Upper lobe of right lung (tissue), 1 donor: ENCODE data around the gene DPH2. TPM values are rescaled to one million over a fixed set of nuclear protein-coding genes. Genes with fewer than 3 reads are reported as not detected.

Experiments
- ATAC-seq: fragments of 200-7000 bp; cut with Tn5 transposase; one replicate; pipeline ENCODE4 v1.9.1; 2020; ENCODE audit warnings: mild to moderate bottlenecking, moderate library complexity
- DNase-seq: peaks from one replicate; pipeline ENCODE4 v3.0.0-alpha.2; 2020
- H3K27ac ChIP-seq: fragments of 200-600 bp; one replicate; pipeline ENCODE4 v1.8.0; 2022
- H3K27me3 ChIP-seq: fragments of 200-600 bp; one replicate; pipeline ENCODE4 v1.8.0; 2022; ENCODE audit warnings: mild to moderate bottlenecking
- H3K36me3 ChIP-seq: fragments of 200-600 bp; one replicate; pipeline ENCODE4 v1.8.0; 2022
- H3K4me1 ChIP-seq: fragments of 200-600 bp; one replicate; pipeline ENCODE4 v1.8.0; 2022
- H3K4me3 ChIP-seq: fragments of 200-600 bp; one replicate; pipeline ENCODE4 v1.8.0; 2022; ENCODE audit warnings: mild to moderate bottlenecking
- H3K9me3 ChIP-seq: fragments of 200-600 bp; one replicate; pipeline ENCODE4 v1.8.0; 2022
- intact Hi-C: fragments of 100-400 bp; cut with DNase I; formaldehyde crosslinking; loops from one replicate; pipeline ENCODE4 v1.11.0; 2022
- total RNA-seq: library from RNA; stranded (reverse); fragmentation: NEBNext Ultra II Directional; extraction: Animal tissue kit (Norgen Biotek cat#: 25700); gene quantifications from one replicate; pipeline ENCODE4 v1.2.1, GENCODE V29; 2021
- TF ChIP-seq, protein P1 (sequence below): fragments of 200-600 bp; IDR thresholded peaks from one replicate; pipeline ENCODE4 v1.8.0; 2022; ENCODE audit warnings: antibody characterized with exemption
- donor health status: DM: no; HTN: yes; CAD: no; lungs with severe emphysema.

DPH2 gene
- total RNA-seq, 1 donor from 2014 or later = 18.8 TPM

DNA sequence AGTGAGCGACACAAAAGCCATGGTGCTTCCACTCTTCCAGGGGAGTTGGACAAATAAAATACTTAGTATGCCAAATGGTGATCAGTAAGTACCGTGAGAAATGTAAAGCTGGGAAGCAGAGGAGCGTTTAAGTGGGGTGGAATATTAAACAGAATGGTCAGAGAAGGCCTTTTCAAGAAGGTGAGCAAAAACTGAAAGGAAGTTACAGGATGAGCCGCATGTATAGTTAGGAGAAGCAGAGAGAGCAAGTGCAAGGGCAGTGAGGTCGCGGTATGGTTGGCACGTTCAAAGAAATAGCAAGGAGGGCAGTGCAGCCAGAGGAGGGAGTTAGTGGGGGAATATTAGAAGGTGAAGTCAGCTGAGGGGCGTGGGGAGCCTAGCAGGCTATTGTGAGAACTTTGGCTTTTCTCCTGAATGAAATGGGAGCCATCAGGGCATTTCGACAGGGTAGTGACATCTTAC is 4.2 kb downstream of the DPH2 start:
- Histone ChIP-seq H3K36me3 (peaks cover 36% of the 10 kb centered on the region), H3K27ac (peak overlapping the region; percentile 95), H3K9me3 (no peaks in the 10 kb centered on the region), H3K4me1 (peaks cover 43% of the 10 kb centered on the region), H3K4me3 (peak overlapping the region; percentile 94), H3K27me3 (no peaks in the 10 kb centered on the region)
- intact Hi-C loops = no loop called here
- ATAC-seq (no peak), DNase-seq (no peak)
- TF ChIP-seq, protein P1, sequence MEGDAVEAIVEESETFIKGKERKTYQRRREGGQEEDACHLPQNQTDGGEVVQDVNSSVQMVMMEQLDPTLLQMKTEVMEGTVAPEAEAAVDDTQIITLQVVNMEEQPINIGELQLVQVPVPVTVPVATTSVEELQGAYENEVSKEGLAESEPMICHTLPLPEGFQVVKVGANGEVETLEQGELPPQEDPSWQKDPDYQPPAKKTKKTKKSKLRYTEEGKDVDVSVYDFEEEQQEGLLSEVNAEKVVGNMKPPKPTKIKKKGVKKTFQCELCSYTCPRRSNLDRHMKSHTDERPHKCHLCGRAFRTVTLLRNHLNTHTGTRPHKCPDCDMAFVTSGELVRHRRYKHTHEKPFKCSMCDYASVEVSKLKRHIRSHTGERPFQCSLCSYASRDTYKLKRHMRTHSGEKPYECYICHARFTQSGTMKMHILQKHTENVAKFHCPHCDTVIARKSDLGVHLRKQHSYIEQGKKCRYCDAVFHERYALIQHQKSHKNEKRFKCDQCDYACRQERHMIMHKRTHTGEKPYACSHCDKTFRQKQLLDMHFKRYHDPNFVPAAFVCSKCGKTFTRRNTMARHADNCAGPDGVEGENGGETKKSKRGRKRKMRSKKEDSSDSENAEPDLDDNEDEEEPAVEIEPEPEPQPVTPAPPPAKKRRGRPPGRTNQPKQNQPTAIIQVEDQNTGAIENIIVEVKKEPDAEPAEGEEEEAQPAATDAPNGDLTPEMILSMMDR = no peak

DNA sequence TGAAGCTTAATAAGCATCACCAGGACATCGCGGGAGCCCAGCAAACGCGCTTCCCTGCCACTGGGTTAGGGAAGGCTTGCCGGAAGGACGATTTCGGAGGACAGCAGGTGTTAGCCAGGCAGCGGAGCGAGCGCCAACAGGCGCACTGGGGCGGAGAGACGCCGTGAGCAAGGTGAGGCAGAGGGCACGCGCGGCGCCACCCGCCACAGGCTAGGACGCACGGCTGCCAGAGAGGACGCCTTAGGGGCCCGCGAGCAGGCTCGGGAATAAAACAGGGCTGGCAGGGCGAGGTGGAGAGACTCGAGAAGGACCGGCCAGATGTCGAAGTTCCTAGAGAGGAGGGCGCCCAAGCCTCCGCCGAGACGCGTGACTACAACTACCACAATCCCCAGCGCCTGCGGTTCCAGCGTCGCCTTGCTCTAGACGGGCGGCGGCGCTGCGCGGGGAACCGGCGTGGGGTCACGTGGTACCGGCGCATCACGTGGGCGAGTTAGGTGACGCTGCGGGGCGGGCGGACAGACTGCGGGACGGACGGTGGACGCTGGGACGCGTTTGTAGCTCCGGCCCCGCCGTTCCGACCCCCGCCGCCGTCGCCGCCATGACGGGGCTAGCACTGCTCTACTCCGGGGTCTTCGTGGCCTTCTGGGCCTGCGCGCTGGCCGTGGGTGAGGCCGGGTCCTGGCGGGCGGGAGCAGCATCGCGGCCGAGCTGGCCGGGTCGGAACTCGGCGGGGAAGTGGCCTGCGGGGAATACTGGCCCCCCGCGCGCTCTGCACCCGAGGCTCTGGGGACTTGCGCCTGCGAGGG is 4.8 kb downstream of the DPH2 start, which contains the start of gene ATP6V0B:
Gene ATP6V0B, plus strand, starts transcription at position 518 of the 806 bp plus-strand sequence. Its CDS starts 81 bp downstream, at position 599.
- TF ChIP-seq, protein P1 = peak; percentile 33
- Histone ChIP-seq H3K27me3 (no peaks in the 10 kb centered on the region), H3K4me1 (peaks cover 40% of the 10 kb centered on the region), H3K27ac (peak within 1 kb of the TSS; percentile 95), H3K36me3 (peaks cover 36% of the 10 kb centered on the region), H3K9me3 (no peaks in the 10 kb centered on the region), H3K4me3 (peak within 1 kb of the TSS; percentile 94)
- ATAC-seq (peak; percentile 89), DNase-seq (peak; percentile 99)
- intact Hi-C loops = no loop called here

DNA sequence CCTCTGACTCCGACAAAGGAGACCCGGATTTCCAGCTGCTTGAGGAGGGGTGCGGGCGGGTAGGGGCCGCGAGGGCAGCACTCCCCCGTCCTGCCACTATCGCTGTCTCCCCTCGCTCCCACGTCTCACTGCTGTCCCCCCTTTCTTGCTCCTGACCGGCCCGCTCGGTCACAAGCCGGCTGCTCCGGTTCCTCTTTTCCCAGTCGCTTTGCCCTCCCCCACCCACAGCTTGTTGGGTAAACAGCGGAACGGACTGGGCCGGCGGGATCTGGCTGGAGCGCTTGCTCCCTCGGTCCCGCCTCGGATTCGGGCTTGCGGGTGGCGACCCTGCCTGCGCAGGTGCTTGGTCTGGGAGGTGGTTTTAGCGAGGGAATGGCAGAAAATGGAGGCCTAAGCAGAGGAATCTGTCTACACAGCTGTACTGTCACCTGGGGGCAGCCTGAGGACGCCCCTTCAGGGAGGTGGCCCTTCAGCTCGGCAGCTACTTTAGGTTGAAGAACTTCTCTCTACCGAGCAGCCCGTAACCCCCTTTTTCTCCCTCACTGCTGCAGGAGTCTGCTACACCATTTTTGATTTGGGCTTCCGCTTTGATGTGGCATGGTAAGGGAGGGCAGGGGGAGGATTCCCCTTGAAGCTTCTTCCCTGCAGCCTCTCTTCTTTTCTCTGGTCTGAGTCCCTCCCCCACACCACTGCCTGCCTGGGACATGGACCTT is 5.6 kb downstream of the DPH2 start:
- peaks cover 38% of the 10 kb centered on the region for H3K4me1 ChIP-seq
- TF ChIP-seq, protein P1 = no peak

DNA sequence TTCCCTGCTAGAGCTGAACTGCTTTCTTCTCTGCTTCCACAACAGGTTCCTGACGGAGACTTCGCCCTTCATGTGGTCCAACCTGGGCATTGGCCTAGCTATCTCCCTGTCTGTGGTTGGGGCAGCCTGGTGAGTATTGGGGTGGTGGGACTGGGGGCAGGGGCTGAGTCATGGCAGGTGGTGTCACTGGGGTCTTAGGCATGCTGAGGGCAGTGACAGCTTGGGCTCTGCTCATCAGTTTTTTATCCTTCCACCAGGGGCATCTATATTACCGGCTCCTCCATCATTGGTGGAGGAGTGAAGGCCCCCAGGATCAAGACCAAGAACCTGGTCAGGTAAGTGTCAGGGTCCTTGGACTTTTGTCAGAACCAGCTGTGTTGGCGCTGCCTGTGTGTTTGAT is 6.2 kb downstream of the DPH2 start:
- H3K27ac ChIP-seq = no peak overlapping the region
- H3K4me1 ChIP-seq = peaks cover 32% of the 10 kb centered on the region
- H3K27me3 ChIP-seq = no peaks in the 10 kb centered on the region
- peaks cover 36% of the 10 kb centered on the region for H3K36me3 ChIP-seq
- peak overlapping the region; percentile 94 for H3K4me3 ChIP-seq
- TF ChIP-seq, protein P1 = no peak
- ATAC-seq (no peak), DNase-seq (no peak)
- H3K9me3 ChIP-seq = no peaks in the 10 kb centered on the region
- intact Hi-C loops = no loop called here

More for the DNA sequence above, 5.6 kb downstream of the DPH2 start:
- H3K27ac ChIP-seq = peak overlapping the region; percentile 95
- H3K4me3 ChIP-seq = peak overlapping the region; percentile 94
- peak; percentile 91 for DNase-seq
- intact Hi-C loops = no loop called here
- H3K36me3 ChIP-seq = peaks cover 36% of the 10 kb centered on the region
- H3K27me3 ChIP-seq = no peaks in the 10 kb centered on the region
- no peaks in the 10 kb centered on the region for H3K9me3 ChIP-seq
- ATAC-seq = peak; percentile 68

DNA sequence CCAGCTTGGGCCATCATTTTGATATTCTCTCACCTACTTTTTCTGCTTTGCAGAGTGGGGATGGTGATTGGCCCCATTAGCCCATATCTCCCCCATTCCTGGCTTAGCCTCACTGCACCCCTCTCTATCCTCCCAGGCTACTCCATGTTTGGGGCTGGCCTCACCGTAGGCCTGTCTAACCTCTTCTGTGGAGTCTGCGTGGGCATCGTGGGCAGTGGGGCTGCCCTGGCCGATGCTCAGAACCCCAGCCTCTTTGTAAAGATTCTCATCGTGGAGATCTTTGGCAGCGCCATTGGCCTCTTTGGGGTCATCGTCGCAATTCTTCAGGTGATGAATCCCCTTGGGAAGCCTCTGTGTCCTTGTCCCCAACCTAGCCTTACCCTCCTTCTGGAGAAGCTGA is 7.1 kb downstream of the DPH2 start:
- ATAC-seq = no peak
- intact Hi-C loops = no loop called here
- no peaks in the 10 kb centered on the region for H3K27me3 ChIP-seq
- no peak overlapping the region for H3K27ac ChIP-seq
- no peak overlapping the region for H3K4me3 ChIP-seq
- no peaks in the 10 kb centered on the region for H3K9me3 ChIP-seq
- peaks cover 31% of the 10 kb centered on the region for H3K4me1 ChIP-seq
- TF ChIP-seq, protein P1 = no peak
- H3K36me3 ChIP-seq = peaks cover 34% of the 10 kb centered on the region
- no peak for DNase-seq
